K562 (cell line): Measurements from ENCODE around the gene TCF3. TPM values are rescaled to one million over a fixed set of nuclear protein-coding genes. Genes with fewer than 3 reads are reported as not detected.

ENCODE experiments used
- BRCA1 ChIP-seq, 2 experiments: fragments of 450-650 bp in 1 of 2; sonication (generic) in 1 of 2; formaldehyde crosslinking in 1 of 2; IDR thresholded peaks; 2 replicates each; pipeline versions ENCODE4 v1.5.0 to v1.6.1; 2017 to 2020; ENCODE audit warnings: mild to moderate bottlenecking in 1 of 2, missing genetic modification reagents in 1 of 2
- DNMT1 ChIP-seq: fragments of 450-650 bp; IDR thresholded peaks from 2 replicates; pipeline ENCODE4 v1.6.1; 2016; ENCODE audit warnings: antibody characterized with exemption, mild to moderate bottlenecking
- EP300 ChIP-seq: IDR thresholded peaks from 2 replicates; pipeline ENCODE4 v1.6.1; 2012; ENCODE audit warnings: low read length, improper control_type of control experiment
- FIP1L1 ChIP-seq: fragments of 200-400 bp; formaldehyde crosslinking; IDR thresholded peaks from 2 replicates; pipeline ENCODE4 v1.6.1; 2018; ENCODE audit warnings: mild to moderate bottlenecking, low read depth, low read length; ENCODE audit not compliant: poor library complexity, severe bottlenecking
- HOXB6 ChIP-seq: fragments of 250-450 bp; sonication (Bioruptor Pico); IDR thresholded peaks from 2 replicates; pipeline ENCODE4 v1.5.1; 2022; ENCODE audit warnings: mild to moderate bottlenecking, borderline replicate concordance
- MEIS2 ChIP-seq: fragments of 450-650 bp; IDR thresholded peaks from 2 replicates; pipeline ENCODE4 v1.6.1; 2014; ENCODE audit warnings: mild to moderate bottlenecking; ENCODE audit not compliant: partially characterized antibody
- SMARCE1 ChIP-seq: fragments of 450-650 bp; IDR thresholded peaks from 2 replicates; pipeline ENCODE4 v1.7.1; 2016; ENCODE audit warnings: mild to moderate bottlenecking
- TAF7 ChIP-seq: fragments of 450-650 bp; IDR thresholded peaks from 2 replicates; pipeline ENCODE4 v1.6.1; 2016; ENCODE audit warnings: missing genetic modification characterization, missing compliant biosample characterization
- XRCC4 ChIP-seq: IDR thresholded peaks from one replicate; pipeline ENCODE4 v1.6.1; 2011; ENCODE audit not compliant: insufficient read depth, insufficient read length; ENCODE audit errors: extremely low read depth
- ZNF124 ChIP-seq: sonication (generic); formaldehyde crosslinking; IDR thresholded peaks from 2 replicates; pipeline ENCODE4 v1.8.1; 2022; ENCODE audit warnings: missing genetic modification reagents
- ZNF133 ChIP-seq: fragments of 250-450 bp; sonication (Bioruptor Pico); IDR thresholded peaks from 2 replicates; pipeline ENCODE4 v1.4.0; 2020; ENCODE audit warnings: mild to moderate bottlenecking
- ZNF436 ChIP-seq: fragments of 250-450, 450-650 bp; sonication (Bioruptor Pico); formaldehyde crosslinking; IDR thresholded peaks from 2 replicates; pipeline ENCODE4 v1.7.0; 2020; ENCODE audit warnings: mild to moderate bottlenecking
- polyA plus RNA-seq, 8 experiments: library from polyadenylated mRNA; depleted of rRNA in 4 of 8; stranded (reverse) in 5 of 8; unstranded in 3 of 8; fragments of >200 nt; fragmentation: Nextera tagmentation in 2 of 8; fragmentation: Illumina TruSeq in 1 of 8; extraction: Ambion mirVana in 2 of 8; extraction: Trizol in 1 of 8; gene quantifications; 2 replicates each; pipeline versions ENCODE4 v1.2.1 to v1.2.3, GENCODE V29; 2011 to 2014; ENCODE audit warnings: inconsistent platforms in 1 of 8, missing spikeins in 1 of 8
- total RNA-seq, 7 experiments: library from RNA; depleted of rRNA in 6 of 7; stranded (reverse); fragments of >200 nt in 6 of 7; fragmentation: Illumina TruSeq in 2 of 7; extraction: Trizol in 2 of 7; gene quantifications; 2 replicates each; pipeline versions ENCODE4 v1.2.1 to v1.2.3, GENCODE V29; 2011 to 2021; ENCODE audit warnings: low replicate concordance in 1 of 7
- TF ChIP-seq, protein P1 (sequence below): fragments of 250-450 bp; sonication (Bioruptor Pico); IDR thresholded peaks from 2 replicates; pipeline ENCODE4 v1.5.0; 2020; ENCODE audit warnings: mild to moderate bottlenecking, borderline replicate concordance
- TF ChIP-seq, protein P2 (sequence below), 2 experiments: fragments of 450-650 bp in 1 of 2; sonication (generic) in 1 of 2; formaldehyde crosslinking; conservative IDR thresholded peaks; 2 replicates each; pipeline versions ENCODE4 v1.4.0 to v1.8.1; 2020 to 2022; ENCODE audit warnings: mild to moderate bottlenecking in 1 of 2, missing genetic modification reagents in 1 of 2
- TF ChIP-seq, protein P3 (sequence below): fragments of 200-800 bp; sonication (Bioruptor generic); IDR thresholded peaks from 2 replicates; pipeline ENCODE4 v1.6.1; 2016; ENCODE audit warnings: missing genetic modification characterization, missing compliant biosample characterization
- TF ChIP-seq, protein P4 (sequence below): fragments of 450-650 bp; formaldehyde crosslinking; IDR thresholded peaks from 2 replicates; pipeline ENCODE4 v1.4.0; 2020; ENCODE audit warnings: mild to moderate bottlenecking, moderate library complexity
- TF ChIP-seq, protein P5 (sequence below): sonication (generic); IDR thresholded peaks from 2 replicates; pipeline ENCODE4 v1.6.1; 2016

TCF3 gene
- total and polyA plus RNA-seq, 9 of the 15 experiments (the other 6 are each of a cell fraction or from before 2014, with no cell fraction given), result 5.6 to 259 (median 84.0) TPM

DNA sequence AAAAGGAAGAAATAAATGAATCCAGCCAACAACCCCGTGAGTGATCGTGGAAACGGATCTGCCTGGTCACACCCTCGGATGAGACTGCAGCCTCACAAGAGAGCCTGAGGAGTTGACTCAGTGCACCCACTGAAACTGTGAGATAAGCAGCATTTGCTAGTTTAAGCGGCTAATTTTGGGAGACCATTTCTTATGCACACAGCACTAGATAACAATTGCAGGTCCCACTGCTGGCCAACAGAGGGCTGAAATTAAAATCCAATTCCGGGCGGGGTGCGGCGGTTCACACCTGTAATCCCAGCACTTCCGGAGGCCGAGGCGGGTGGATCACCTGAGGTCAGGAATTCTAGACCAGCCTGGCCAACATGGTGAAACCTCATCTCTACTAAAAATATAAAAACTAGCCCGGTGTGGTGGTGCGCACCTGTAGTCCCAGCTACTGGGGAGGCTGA lies 50.8 kb downstream of the TCF3 start (continued):
- TF ChIP-seq BRCA1 (IDR thresholded peaks at IDR 0.05), result no peak
- no peak for TF ChIP-seq BRCA1 (CRISPR knock-in tag; IDR thresholded peaks at IDR 0.05)
- TF ChIP-seq, protein P1, sequence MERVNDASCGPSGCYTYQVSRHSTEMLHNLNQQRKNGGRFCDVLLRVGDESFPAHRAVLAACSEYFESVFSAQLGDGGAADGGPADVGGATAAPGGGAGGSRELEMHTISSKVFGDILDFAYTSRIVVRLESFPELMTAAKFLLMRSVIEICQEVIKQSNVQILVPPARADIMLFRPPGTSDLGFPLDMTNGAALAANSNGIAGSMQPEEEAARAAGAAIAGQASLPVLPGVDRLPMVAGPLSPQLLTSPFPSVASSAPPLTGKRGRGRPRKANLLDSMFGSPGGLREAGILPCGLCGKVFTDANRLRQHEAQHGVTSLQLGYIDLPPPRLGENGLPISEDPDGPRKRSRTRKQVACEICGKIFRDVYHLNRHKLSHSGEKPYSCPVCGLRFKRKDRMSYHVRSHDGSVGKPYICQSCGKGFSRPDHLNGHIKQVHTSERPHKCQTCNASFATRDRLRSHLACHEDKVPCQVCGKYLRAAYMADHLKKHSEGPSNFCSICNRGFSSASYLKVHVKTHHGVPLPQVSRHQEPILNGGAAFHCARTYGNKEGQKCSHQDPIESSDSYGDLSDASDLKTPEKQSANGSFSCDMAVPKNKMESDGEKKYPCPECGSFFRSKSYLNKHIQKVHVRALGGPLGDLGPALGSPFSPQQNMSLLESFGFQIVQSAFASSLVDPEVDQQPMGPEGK (CRISPR knock-in tag), result no peak
- TF ChIP-seq XRCC4, result no peak
- TF ChIP-seq MEIS2, result no peak
- no peak for TF ChIP-seq DNMT1
- TF ChIP-seq, protein P2, sequence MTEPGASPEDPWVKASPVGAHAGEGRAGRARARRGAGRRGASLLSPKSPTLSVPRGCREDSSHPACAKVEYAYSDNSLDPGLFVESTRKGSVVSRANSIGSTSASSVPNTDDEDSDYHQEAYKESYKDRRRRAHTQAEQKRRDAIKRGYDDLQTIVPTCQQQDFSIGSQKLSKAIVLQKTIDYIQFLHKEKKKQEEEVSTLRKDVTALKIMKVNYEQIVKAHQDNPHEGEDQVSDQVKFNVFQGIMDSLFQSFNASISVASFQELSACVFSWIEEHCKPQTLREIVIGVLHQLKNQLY (CRISPR knock-in tag; conservative IDR thresholded peaks at IDR 0.05), result no peak
- no peak for TF ChIP-seq ZNF124 (CRISPR knock-in tag)
- TF ChIP-seq HOXB6, result no peak
- TF ChIP-seq, protein P3, sequence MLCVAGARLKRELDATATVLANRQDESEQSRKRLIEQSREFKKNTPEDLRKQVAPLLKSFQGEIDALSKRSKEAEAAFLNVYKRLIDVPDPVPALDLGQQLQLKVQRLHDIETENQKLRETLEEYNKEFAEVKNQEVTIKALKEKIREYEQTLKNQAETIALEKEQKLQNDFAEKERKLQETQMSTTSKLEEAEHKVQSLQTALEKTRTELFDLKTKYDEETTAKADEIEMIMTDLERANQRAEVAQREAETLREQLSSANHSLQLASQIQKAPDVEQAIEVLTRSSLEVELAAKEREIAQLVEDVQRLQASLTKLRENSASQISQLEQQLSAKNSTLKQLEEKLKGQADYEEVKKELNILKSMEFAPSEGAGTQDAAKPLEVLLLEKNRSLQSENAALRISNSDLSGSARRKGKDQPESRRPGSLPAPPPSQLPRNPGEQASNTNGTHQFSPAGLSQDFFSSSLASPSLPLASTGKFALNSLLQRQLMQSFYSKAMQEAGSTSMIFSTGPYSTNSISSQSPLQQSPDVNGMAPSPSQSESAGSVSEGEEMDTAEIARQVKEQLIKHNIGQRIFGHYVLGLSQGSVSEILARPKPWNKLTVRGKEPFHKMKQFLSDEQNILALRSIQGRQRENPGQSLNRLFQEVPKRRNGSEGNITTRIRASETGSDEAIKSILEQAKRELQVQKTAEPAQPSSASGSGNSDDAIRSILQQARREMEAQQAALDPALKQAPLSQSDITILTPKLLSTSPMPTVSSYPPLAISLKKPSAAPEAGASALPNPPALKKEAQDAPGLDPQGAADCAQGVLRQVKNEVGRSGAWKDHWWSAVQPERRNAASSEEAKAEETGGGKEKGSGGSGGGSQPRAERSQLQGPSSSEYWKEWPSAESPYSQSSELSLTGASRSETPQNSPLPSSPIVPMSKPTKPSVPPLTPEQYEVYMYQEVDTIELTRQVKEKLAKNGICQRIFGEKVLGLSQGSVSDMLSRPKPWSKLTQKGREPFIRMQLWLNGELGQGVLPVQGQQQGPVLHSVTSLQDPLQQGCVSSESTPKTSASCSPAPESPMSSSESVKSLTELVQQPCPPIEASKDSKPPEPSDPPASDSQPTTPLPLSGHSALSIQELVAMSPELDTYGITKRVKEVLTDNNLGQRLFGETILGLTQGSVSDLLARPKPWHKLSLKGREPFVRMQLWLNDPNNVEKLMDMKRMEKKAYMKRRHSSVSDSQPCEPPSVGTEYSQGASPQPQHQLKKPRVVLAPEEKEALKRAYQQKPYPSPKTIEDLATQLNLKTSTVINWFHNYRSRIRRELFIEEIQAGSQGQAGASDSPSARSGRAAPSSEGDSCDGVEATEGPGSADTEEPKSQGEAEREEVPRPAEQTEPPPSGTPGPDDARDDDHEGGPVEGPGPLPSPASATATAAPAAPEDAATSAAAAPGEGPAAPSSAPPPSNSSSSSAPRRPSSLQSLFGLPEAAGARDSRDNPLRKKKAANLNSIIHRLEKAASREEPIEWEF (CRISPR knock-in tag), result no peak
- no peak for TF ChIP-seq FIP1L1
- TF ChIP-seq, protein P4, sequence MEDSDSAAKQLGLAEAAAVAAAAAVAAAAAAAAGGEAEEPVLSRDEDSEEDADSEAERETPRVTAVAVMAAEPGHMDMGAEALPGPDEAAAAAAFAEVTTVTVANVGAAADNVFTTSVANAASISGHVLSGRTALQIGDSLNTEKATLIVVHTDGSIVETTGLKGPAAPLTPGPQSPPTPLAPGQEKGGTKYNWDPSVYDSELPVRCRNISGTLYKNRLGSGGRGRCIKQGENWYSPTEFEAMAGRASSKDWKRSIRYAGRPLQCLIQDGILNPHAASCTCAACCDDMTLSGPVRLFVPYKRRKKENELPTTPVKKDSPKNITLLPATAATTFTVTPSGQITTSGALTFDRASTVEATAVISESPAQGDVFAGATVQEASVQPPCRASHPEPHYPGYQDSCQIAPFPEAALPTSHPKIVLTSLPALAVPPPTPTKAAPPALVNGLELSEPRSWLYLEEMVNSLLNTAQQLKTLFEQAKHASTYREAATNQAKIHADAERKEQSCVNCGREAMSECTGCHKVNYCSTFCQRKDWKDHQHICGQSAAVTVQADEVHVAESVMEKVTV, result no peak
- no peak for TF ChIP-seq TAF7
- TF ChIP-seq EP300, result peak; percentile 47; the same call in 1 of the 2 replicates
- no peak for TF ChIP-seq ZNF133
- TF ChIP-seq, protein P5, sequence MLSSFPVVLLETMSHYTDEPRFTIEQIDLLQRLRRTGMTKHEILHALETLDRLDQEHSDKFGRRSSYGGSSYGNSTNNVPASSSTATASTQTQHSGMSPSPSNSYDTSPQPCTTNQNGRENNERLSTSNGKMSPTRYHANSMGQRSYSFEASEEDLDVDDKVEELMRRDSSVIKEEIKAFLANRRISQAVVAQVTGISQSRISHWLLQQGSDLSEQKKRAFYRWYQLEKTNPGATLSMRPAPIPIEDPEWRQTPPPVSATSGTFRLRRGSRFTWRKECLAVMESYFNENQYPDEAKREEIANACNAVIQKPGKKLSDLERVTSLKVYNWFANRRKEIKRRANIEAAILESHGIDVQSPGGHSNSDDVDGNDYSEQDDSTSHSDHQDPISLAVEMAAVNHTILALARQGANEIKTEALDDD, result peak; percentile 34; the same call in 1 of the 2 replicates
- peak; percentile 78 for TF ChIP-seq SMARCE1
- TF ChIP-seq ZNF436 (CRISPR knock-in tag), result no peak
